ENCODE data around the gene TRIM31. TPM values are rescaled to one million over a fixed set of nuclear protein-coding genes. Genes with fewer than 3 reads are reported as not detected.

Gene TRIM31
- total and polyA plus RNA-seq, 7 donors = 0.36 to 133 (median 92.2) TPM; not detected in 2

- H3K27me3 ChIP-seq = peaks cover 41 to 91% (median 42%) of the 10 kb centered on the region in 3 donors
- H3K27ac ChIP-seq = no peak overlapping the region
- intact Hi-C loops (cut with DNase I) = no loop called here
- H3K4me1 ChIP-seq = peaks cover 0 to 12% (median 10%) of the 10 kb centered on the region in 4 donors
- TF ChIP-seq CTCF (IDR thresholded peaks at IDR 0.05) = no peak
- TF ChIP-seq POLR2A (IDR thresholded peaks at IDR 0.05) = no peak
- TF ChIP-seq POLR2AphosphoS5 (IDR thresholded peaks at IDR 0.05) = no peak
- no peak for TF ChIP-seq EP300 (IDR thresholded peaks at IDR 0.05)
- WGBS, 2 donors = 39 to 67% methylated on average over 4 of the region's 4 CpGs
- H3K9me3 ChIP-seq = no peaks in the 10 kb centered on the region
- no peaks in the 10 kb centered on the region for H3K36me3 ChIP-seq
- DNase-seq = no peak
- H3K4me3 ChIP-seq = no peak overlapping the region
Observed at GRCh38 chr6:30130179-30130679, 17.3 kb upstream of the TRIM31 start.

- Histone ChIP-seq H3K27ac (no peak overlapping the region), H3K9me3 (no peaks in the 10 kb centered on the region), H3K36me3 (no peaks in the 10 kb centered on the region), H3K27me3 (peaks cover 42 to 86% (median 42%) of the 10 kb centered on the region in 3 donors), H3K4me3 (no peak overlapping the region), H3K4me1 (peaks cover 0 to 12% (median 10%) of the 10 kb centered on the region in 4 donors)
- WGBS, 2 donors = 45 to 66% methylated on average over 10 of the region's 10 CpGs
- TF ChIP-seq CTCF (IDR thresholded peaks at IDR 0.05) (no peak), EP300 (IDR thresholded peaks at IDR 0.05) (no peak), POLR2A (IDR thresholded peaks at IDR 0.05) (no peak), POLR2AphosphoS5 (IDR thresholded peaks at IDR 0.05) (no peak)
- DNase-seq = no peak
- intact Hi-C loops (cut with DNase I) = no loop called here
Observed at GRCh38 chr6:30129265-30130178, 16.6 kb upstream of the TRIM31 start.

- H3K4me3 ChIP-seq = no peak overlapping the region
- intact Hi-C loops (cut with DNase I) = no loop called here
- H3K27me3 ChIP-seq = peaks cover 42 to 71% (median 42%) of the 10 kb centered on the region in 3 donors
- H3K9me3 ChIP-seq = no peaks in the 10 kb centered on the region
- no peak overlapping the region for H3K27ac ChIP-seq
- H3K4me1 ChIP-seq = peaks cover 0 to 12% (median 10%) of the 10 kb centered on the region in 4 donors
- no peak for DNase-seq
- WGBS, 2 donors = 47 to 81% methylated on average over 50 of the region's 50 CpGs
- H3K36me3 ChIP-seq = no peaks in the 10 kb centered on the region
- TF ChIP-seq CTCF (IDR thresholded peaks at IDR 0.05) (no peak), EP300 (IDR thresholded peaks at IDR 0.05) (no peak), POLR2A (IDR thresholded peaks at IDR 0.05) (no peak), POLR2AphosphoS5 (IDR thresholded peaks at IDR 0.05) (no peak)
Observed at GRCh38 chr6:30127238-30128093, 14.6 kb upstream of the TRIM31 start.

GRCh38 chr6:30122515-30122914, 9.6 kb upstream of the TRIM31 start:
- DNase-seq = no peak
- TF ChIP-seq POLR2A (IDR thresholded peaks at IDR 0.05) (no peak), CTCF (IDR thresholded peaks at IDR 0.05) (no peak), EP300 (IDR thresholded peaks at IDR 0.05) (no peak)
- 13 to 67% methylated on average over 2 of the region's 2 CpGs for WGBS, 2 donors
- Histone ChIP-seq H3K27ac (no peak overlapping the region), H3K9me3 (no peaks in the 10 kb centered on the region), H3K27me3 (peaks cover 4 to 26% (median 9%) of the 10 kb centered on the region in 3 donors), H3K4me3 (no peak overlapping the region), H3K36me3 (no peaks in the 10 kb centered on the region), H3K4me1 (peaks cover 0 to 5% (median 4%) of the 10 kb centered on the region in 4 donors)
- intact Hi-C loops (cut with DNase I) = no loop called here

All from sigmoid colon (tissue), 7 donors.